Stimulated activated CD8-positive, alpha-beta memory T cell treated with anti-CD3 and anti-CD28 coated beads, Interleukin-15, amount 100 ng/mL, for 24 hours (primary cell): ENCODE results near the gene MYO10.

ENCODE experiments used
- DNase-seq: peaks from one replicate; pipeline ENCODE4 v3.0.0-alpha.2; 2020; ENCODE audit warnings: low read depth

MYO10 gene

GRCh38 chr5:16916262-16916878 lies 19.7 kb downstream of the MYO10 start:
- no peak for DNase-seq

- DNase-seq = no peak
These were observed 21.5 kb downstream of the MYO10 start for GRCh38 chr5:16914584-16914983.

- DNase-seq = no peak
These were observed 22.0 kb downstream of the MYO10 start for GRCh38 chr5:16914108-16914435.

GRCh38 chr5:16913187-16914107 lies 22.6 kb downstream of the MYO10 start:
- DNase-seq = no peak

- no peak for DNase-seq
These were observed 24.0 kb downstream of the MYO10 start for GRCh38 chr5:16912080-16912479.

GRCh38 chr5:16909464-16909863 lies 26.6 kb downstream of the MYO10 start:
- no peak for DNase-seq

GRCh38 chr5:16907270-16907669 lies 28.8 kb downstream of the MYO10 start:
- DNase-seq = no peak

GRCh38 chr5:16906255-16906654 lies 29.8 kb downstream of the MYO10 start:
- no peak for DNase-seq

GRCh38 chr5:16903480-16904300 lies 32.4 kb downstream of the MYO10 start:
- no peak for DNase-seq

- DNase-seq = no peak
These were observed 33.2 kb downstream of the MYO10 start for GRCh38 chr5:16902846-16903245.

- DNase-seq = no peak
These were observed 35.0 kb downstream of the MYO10 start for GRCh38 chr5:16901021-16901644.

GRCh38 chr5:16899171-16899570 lies 36.9 kb downstream of the MYO10 start:
- no peak for DNase-seq

- DNase-seq = no peak
These were observed 38.3 kb downstream of the MYO10 start for GRCh38 chr5:16897800-16898199.

- no peak for DNase-seq
These were observed 38.8 kb downstream of the MYO10 start for GRCh38 chr5:16897284-16897704.

- DNase-seq = no peak
These were observed 39.3 kb downstream of the MYO10 start for GRCh38 chr5:16896767-16897166.

- no peak for DNase-seq
These were observed 41.6 kb downstream of the MYO10 start for GRCh38 chr5:16894236-16895057.

- DNase-seq = no peak
These were observed 45.1 kb downstream of the MYO10 start for GRCh38 chr5:16891033-16891432.

GRCh38 chr5:16889972-16890519 lies 46.0 kb downstream of the MYO10 start:
- DNase-seq = no peak

- DNase-seq = no peak
These were observed 46.7 kb downstream of the MYO10 start for GRCh38 chr5:16889203-16889971.

GRCh38 chr5:16888694-16889124 lies 47.4 kb downstream of the MYO10 start:
- DNase-seq = no peak
